NCI-H2081 (cell line): ENCODE data around the gene NR1I3.

Source experiments
- DNase-seq, 2 experiments: peaks; one replicate each; lab custom pipeline; 2025; lab: John Stamatoyannopoulos, UW

The NR1I3 gene

DNA sequence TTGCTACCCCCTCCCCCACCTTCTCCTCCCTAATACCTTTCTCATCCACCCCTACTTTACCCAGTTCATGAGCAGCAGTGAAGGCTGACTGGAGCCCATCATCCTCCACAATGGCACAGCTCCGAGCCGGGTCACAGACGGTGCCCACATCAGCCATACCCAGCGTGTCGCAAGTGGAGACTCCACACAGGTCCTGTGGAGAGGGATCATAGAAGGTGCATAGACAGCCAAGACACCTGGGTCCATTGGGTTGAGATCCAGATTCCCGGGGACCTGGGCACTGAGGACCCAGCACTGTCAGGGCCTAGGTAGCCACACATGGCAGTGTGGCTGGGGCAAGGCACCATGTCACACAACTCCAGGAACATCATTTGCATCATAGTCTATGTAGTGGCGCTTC is 41.9 kb downstream of the NR1I3 start:
- no peak for DNase-seq

GRCh38 chr1:161195171-161195570 is 42.8 kb downstream of the NR1I3 start:
- no peak for DNase-seq

- no peak for DNase-seq
Observed at GRCh38 chr1:161193561-161194235, 44.3 kb downstream of the NR1I3 start.

GRCh38 chr1:161192476-161193465 is 45.2 kb downstream of the NR1I3 start:
- peak; percentile 84 to 88 for DNase-seq

DNA sequence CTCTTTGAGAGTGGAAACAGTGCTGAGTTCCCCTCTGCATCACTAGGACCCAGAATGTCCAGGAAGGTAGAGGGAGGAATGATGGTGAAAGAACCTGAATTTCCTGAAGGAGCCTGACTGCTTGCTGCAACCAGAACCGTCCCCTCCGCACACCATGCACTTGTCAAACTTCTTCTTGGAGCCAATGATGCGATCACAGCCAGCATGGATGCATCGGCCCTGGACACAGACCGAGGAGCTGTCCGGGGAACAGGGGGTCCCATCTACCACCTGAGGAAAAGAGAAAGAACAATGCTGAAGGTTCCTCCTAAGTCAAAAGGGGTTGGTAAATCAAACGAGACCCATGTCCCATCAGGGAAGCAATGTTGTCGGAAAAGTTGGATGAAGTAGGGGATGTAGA is 46.0 kb downstream of the NR1I3 start:
- no peak for DNase-seq

DNA sequence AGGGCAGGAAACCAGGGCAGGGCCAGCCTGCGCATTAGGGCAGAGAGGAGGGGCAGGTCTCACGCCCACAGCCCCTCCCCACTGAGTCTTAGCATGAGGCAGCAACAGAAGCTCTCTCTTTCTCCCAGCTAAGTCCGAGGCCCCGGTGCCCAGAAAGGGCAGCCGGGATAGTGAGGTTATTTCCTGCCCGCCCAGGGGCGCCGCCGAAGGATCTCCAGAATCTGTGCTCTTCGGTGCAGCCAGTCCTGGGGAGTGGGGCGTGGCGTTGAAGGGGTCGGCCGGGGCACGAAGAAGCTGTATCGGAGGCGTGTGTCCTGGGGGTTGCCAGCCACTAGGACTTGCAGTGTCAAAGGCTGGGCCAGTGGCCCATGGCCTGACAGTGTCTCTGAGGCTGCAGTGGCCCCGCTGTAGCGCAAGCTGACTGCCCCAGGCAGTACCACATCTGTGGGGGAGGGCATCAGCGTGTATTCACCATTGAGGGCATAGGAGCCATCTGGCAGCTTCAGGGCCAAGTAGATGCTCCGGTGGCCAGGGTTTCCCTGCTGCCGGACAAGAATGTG is 47.0 kb downstream of the NR1I3 start:
- DNase-seq, result no peak

GRCh38 chr1:161189036-161189435 is 49.0 kb downstream of the NR1I3 start:
- no peak for DNase-seq

DNA sequence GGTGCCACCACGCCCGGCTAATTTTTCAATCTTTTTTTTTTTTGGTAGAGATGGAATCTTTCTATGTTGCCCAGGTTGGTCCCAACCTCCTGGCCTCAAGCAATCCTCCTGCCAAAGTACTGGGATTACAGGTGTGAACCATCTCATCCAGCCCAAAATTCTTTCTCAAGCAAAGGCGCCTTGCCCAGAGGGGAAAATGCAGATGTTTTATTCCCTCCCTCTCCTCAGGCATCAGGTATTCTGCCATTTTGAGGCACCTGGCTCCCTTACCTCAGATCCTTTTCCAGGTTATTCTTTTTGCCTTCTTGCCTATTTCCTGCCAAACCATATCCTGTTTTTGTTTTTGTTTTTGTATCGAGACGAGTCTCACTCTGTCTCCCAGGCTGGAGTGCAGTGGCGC is 49.6 kb downstream of the NR1I3 start:
- no peak for DNase-seq

- no peak for DNase-seq
Observed at GRCh38 chr1:161187311-161187710, 50.7 kb downstream of the NR1I3 start.

DNA sequence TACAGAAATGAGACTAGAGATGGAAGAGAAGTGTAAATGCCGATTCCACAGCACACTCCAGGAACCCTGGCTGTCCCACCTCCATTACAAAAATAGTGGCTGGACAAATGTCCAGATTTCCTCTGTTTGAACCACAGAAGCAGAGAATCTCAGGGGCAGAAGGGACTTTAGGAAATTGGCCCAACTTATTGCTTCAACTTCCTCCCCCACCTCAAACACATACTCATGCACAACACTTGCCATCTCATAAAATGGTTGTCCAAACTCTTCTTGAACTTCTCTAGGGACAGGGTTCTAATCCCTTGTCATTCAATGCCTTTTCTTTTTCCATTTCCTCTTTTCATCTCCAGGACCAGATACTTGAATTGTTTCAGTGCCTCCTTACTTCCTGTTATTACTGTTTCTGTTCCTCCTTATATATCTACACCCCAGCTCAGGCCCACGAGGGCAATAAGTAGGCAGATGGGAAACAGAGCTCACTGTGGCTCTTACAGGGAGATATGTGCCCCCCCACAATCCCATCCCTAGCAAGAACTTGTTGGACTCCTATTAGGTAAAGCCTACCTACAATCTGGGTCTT is 52.2 kb downstream of the NR1I3 start:
- no peak for DNase-seq

DNA sequence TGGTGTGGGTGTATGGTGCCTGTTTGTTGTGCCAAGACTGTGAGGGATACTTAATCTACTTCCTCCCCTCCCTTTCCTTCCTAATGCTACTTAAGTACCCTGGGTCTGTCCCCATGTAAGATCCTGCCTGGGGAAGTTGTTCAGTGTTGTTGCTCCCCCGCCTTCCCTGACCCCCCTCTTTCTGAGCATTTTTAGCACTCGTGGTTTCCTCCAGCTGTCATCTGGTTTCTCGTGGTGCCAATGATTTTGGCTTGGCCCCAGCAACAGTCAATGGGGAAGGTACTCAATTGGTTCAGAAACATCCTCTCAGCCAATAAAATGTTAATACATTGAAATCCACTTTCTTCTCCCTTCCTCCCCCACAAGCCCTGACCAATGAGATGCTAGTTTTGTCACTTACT is 52.7 kb downstream of the NR1I3 start:
- DNase-seq, result peak; percentile 48 to 68

DNA sequence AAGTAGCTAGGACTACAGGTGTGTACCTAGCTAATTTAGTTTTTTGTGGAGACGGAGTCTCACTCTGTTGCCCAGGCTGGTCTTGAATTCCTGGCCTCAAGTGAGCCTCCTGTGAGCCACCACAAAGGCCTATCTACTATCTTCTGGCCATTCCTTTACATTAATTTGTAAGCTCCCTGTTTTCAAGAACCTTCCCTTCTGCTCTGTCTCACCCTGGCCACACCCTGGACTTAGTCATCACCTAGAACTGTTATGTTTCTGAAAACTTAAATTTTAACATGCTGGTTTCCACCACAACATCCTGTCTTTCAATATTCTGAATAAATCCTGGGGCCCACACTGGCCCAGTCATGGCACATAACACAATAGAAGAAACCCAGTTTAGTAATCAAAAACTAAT is 55.8 kb downstream of the NR1I3 start:
- no peak for DNase-seq

GRCh38 chr1:161180639-161181038 is 57.4 kb downstream of the NR1I3 start:
- no peak for DNase-seq

DNA sequence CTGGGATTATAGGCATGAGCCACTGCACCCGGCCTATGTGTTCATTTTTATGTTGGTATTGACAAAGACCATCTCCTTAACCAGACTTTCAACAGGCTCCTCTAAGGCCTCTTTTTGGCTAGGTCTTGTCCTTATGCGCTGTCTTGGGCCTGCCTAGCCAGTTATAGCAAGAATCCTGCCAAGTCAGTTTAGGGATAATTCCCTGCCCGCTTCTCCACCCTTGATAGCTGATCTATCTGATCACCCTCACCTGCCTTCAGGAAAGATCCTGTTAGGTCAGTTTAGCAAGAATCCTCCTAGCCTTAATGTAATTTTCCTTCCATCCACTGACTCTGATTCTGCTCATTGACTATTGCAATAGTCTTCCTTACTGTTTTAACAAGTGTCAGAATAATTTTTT is 58.3 kb downstream of the NR1I3 start:
- no peak for DNase-seq
